Panc1 (cell line): ENCODE measurements around the gene NOTCH4. TPM values are rescaled to one million over a fixed set of nuclear protein-coding genes. Genes with fewer than 3 reads are reported as not detected.
A peak's percentile ranks its signal among the peaks of the same experiment; 100 is the strongest.
"Not testable (repeated sequence)": the region's sequence is repeated elsewhere in the genome, so short reads cannot be mapped to it uniquely, and the experiment has no call there.

Experiments used
- ATAC-seq: fragments of 200-7000 bp; cut with Tn5 transposase; 2 replicates; pipeline ENCODE4 v1.9.1; 2020; ENCODE audit warnings: mild to moderate bottlenecking, moderate library complexity
- BruUV-seq: library from RNA; stranded (reverse); fragments of 400-500 nt; replicated peaks from 2 replicates; lab custom pipeline; 2021; lab: Mats Ljungman, UMichigan
- CTCF ChIA-PET: fragments of 300-600 bp; sonication (Branson Sonifier 250); formaldehyde crosslinking; loops from one replicate; lab custom pipeline; 2022; ENCODE audit warnings: antibody characterized with exemption; lab: Charles Lee
- POLR2A ChIA-PET: fragments of 300-600 bp; sonication (Branson Sonifier 250); formaldehyde crosslinking; loops from one replicate; lab custom pipeline; 2022; ENCODE audit warnings: antibody characterized with exemption; lab: Charles Lee
- DNase-seq: peaks from one replicate; pipeline ENCODE4 v3.0.0-alpha.2; 2010; ENCODE audit warnings: low read depth, low spot score
- H3K27ac ChIP-seq: 2 replicates; pipeline ENCODE4 v1.5.1; 2011; ENCODE audit warnings: mild to moderate bottlenecking, low read length, inconsistent platforms
- H3K27me3 ChIP-seq: fragments of 200-500 bp; sonication (Bioruptor generic); 2 replicates; pipeline ENCODE4 v1.6.0; 2014; ENCODE audit warnings: low read length, inconsistent platforms; ENCODE audit not compliant: control insufficient read depth, insufficient read depth
- H3K36me3 ChIP-seq: fragments of 200-500 bp; sonication (Bioruptor generic); 2 replicates; pipeline ENCODE4 v1.5.1; 2014; ENCODE audit warnings: inconsistent platforms, mild to moderate bottlenecking, low read length, moderate library complexity; ENCODE audit not compliant: control insufficient read depth, insufficient read depth
- H3K4me1 ChIP-seq: 2 replicates; pipeline ENCODE4 v1.5.1; 2011; ENCODE audit warnings: inconsistent platforms, mild to moderate bottlenecking, low read length, moderate library complexity; ENCODE audit not compliant: control insufficient read depth, insufficient read depth
- H3K4me3 ChIP-seq, 2 experiments: 2 replicates each; pipeline ENCODE4 v1.5.1; 2011 to 2012; ENCODE audit warnings: low read depth in 2 of 2, low read length in 2 of 2, mild to moderate bottlenecking in 2 of 2, inconsistent platforms in 1 of 2, moderate library complexity in 1 of 2
- H3K9me3 ChIP-seq: fragments of 200-500 bp; sonication (Bioruptor generic); 2 replicates; pipeline ENCODE4 v1.5.1; 2014; ENCODE audit warnings: low read depth, mild to moderate bottlenecking, inconsistent platforms, low read length, moderate library complexity; ENCODE audit not compliant: control insufficient read depth, insufficient read depth
- POLR2AphosphoS5 ChIP-seq: IDR thresholded peaks from 2 replicates; pipeline ENCODE4 v1.6.1; 2012; ENCODE audit warnings: mild to moderate bottlenecking, low read depth, low read length, moderate library complexity
- SIN3A ChIP-seq: IDR thresholded peaks from 2 replicates; pipeline ENCODE4 v1.6.1; 2012; ENCODE audit warnings: low read depth, mild to moderate bottlenecking, low read length, moderate library complexity, borderline replicate concordance; ENCODE audit not compliant: insufficient read depth
- TCF7L2 ChIP-seq: IDR thresholded peaks from 2 replicates; pipeline ENCODE4 v1.6.1; 2011; ENCODE audit warnings: mild to moderate bottlenecking, low read depth, low read length, inconsistent platforms
- in situ Hi-C: cut with HindIII; loops from 2 replicates; pipeline ENCODE4 v1.10.0; 2016; ENCODE audit warnings: low sequenced_read_pairs, low pct_unique_long_range_greater_than_20kb
- intact Hi-C: fragments of 100-400 bp; cut with micrococcal nuclease; formaldehyde crosslinking; loops from one replicate; pipeline ENCODE4 v1.10.0; 2022; ENCODE audit not compliant: unreplicated experiment
- total RNA-seq: library from RNA; stranded (reverse); gene quantifications from one replicate; pipeline ENCODE4 v1.2.1, GENCODE V29; 2021; ENCODE audit not compliant: unreplicated experiment
- TF ChIP-seq, protein P1 (sequence below), 2 experiments: IDR thresholded peaks; 2 replicates each; pipeline ENCODE4 v1.6.1; 2011 to 2012; ENCODE audit warnings: low read depth in 2 of 2, control low read depth in 1 of 2, low read length in 1 of 2, mild to moderate bottlenecking in 1 of 2, moderate library complexity in 1 of 2; ENCODE audit not compliant: insufficient read depth in 1 of 2
- TF ChIP-seq, protein P2 (sequence below): fragments of 450-650 bp; IDR thresholded peaks from 2 replicates; pipeline ENCODE4 v1.5.1; 2017; ENCODE audit warnings: mild to moderate bottlenecking

NOTCH4 gene
- total RNA-seq, 1 experiment from 2014 or later, result 2.0 TPM

DNA sequence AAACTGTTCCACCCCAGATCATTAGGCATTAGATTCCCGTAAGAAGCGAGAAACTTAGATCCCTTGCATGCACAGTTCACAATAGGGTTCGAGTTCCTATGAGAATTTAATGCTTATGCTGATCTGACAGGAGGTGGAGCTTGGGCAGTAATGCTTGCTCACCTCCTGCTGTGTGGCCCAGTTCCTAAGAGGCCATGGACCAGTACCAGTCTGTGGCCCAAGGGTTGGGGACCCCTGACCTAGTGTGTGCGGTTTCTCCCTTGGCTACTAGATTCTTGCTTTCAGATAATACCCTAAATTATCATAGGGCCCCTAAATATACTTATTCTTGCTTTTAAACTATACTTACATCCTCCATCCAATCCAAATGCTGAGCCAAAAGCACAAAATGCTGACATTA lies 29.5 kb downstream of the NOTCH4 start:
- intact Hi-C loops, result loop anchor here (10.0 kb wide), 1 partner anchor 80 kb away; no protein-coding TSS in a partner anchor
- DNase-seq (no peak), ATAC-seq (no peak)
- CTCF ChIA-PET, result interaction anchor here (0.6 kb wide), 1 partner anchor 9 kb away, joined by 7 read pairs; no protein-coding TSS in a partner anchor
- H3K27me3 ChIP-seq, result no peaks in the 10 kb centered on the region
- in situ Hi-C loops, result no loop called here
- BruUV-seq, result no TSS peak
- H3K4me3 ChIP-seq, result no peak overlapping the region
- peaks cover 36% of the 10 kb centered on the region for H3K4me1 ChIP-seq
- peak overlapping the region; percentile 99; the same call in 1 of the 2 replicates for H3K27ac ChIP-seq
- H3K9me3 ChIP-seq, result no peaks in the 10 kb centered on the region
- H3K36me3 ChIP-seq, result no peaks in the 10 kb centered on the region; the same call in 1 of the 2 replicates
- POLR2A ChIA-PET, result no interaction called here
- TF ChIP-seq TCF7L2 (no peak), SIN3A (no peak)

DNA sequence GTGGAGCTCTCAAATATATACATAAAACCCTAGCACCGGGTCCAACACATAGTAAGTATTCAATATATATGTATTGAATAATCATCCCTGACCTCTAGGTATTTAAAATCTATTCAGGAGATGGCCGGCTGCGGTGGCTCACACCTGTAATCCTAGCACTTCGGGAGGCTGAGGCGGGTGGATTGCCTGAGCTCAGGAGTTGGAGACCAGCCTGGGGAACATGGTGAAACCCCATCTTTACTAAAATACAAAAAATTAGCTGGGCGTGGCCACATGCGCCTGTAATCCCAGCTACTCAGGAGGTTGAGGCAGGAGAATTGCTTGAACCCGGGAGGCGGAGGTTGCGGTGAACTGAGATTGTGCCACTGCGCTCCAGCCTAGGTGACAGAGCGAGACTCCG lies 30.8 kb downstream of the NOTCH4 start:
- BruUV-seq, H3K27me3 ChIP-seq, H3K36me3 ChIP-seq, POLR2A ChIA-PET, in situ Hi-C loops, H3K4me3 ChIP-seq, DNase-seq, CTCF ChIA-PET, H3K9me3 ChIP-seq, ATAC-seq: not testable (repeated sequence)
- intact Hi-C loops, result loop anchor here (10.0 kb wide), 1 partner anchor 78 kb away; no protein-coding TSS in a partner anchor
- H3K4me1 ChIP-seq, result peaks cover 42% of the 10 kb centered on the region
- peak overlapping the region; percentile 81 for H3K27ac ChIP-seq

DNA sequence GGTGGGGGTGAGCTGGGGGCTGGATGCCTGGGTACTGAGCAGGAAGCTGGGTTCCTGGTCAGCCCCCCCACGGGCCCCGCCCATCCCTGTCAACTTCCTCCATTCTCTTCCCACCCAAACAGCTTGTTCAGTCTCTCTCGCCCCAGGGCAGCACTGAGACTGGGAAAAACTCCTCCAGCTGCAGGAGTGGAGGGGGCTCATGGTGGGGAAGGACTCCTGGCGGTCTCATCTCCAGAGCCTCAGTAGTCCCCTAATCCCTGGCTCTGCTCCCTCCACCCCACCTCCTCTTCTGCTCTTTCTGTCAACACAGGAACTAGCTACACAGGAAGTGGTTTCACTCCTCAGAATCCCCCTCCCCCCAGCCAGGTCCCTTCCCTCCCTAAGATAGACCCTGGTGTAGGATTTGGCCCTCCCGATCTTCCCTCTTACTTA lies 31.2 kb downstream of the NOTCH4 start, which contains the start of gene GPSM3:
Gene GPSM3 (minus strand): TSS at position 36 of the 432 bp plus-strand sequence. CDS start 130 bp downstream, outside the sequence.
- no peak for DNase-seq
- in situ Hi-C loops, result no loop called here
- ChIA-PET POLR2A (no interaction called here), CTCF (no interaction called here)
- ATAC-seq, result no peak
- no peaks in the 10 kb centered on the region; the same call in 1 of the 2 replicates for H3K36me3 ChIP-seq
- TF ChIP-seq, protein P1, sequence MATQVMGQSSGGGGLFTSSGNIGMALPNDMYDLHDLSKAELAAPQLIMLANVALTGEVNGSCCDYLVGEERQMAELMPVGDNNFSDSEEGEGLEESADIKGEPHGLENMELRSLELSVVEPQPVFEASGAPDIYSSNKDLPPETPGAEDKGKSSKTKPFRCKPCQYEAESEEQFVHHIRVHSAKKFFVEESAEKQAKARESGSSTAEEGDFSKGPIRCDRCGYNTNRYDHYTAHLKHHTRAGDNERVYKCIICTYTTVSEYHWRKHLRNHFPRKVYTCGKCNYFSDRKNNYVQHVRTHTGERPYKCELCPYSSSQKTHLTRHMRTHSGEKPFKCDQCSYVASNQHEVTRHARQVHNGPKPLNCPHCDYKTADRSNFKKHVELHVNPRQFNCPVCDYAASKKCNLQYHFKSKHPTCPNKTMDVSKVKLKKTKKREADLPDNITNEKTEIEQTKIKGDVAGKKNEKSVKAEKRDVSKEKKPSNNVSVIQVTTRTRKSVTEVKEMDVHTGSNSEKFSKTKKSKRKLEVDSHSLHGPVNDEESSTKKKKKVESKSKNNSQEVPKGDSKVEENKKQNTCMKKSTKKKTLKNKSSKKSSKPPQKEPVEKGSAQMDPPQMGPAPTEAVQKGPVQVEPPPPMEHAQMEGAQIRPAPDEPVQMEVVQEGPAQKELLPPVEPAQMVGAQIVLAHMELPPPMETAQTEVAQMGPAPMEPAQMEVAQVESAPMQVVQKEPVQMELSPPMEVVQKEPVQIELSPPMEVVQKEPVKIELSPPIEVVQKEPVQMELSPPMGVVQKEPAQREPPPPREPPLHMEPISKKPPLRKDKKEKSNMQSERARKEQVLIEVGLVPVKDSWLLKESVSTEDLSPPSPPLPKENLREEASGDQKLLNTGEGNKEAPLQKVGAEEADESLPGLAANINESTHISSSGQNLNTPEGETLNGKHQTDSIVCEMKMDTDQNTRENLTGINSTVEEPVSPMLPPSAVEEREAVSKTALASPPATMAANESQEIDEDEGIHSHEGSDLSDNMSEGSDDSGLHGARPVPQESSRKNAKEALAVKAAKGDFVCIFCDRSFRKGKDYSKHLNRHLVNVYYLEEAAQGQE (IDR thresholded peaks at IDR 0.05; ENCODE audit: insufficient read depth in 1 of 2, low read depth in 2 of 2, low read length in 1 of 2), result no peak
- TF ChIP-seq TCF7L2, result no peak
- no peak for TF ChIP-seq POLR2AphosphoS5
- TF ChIP-seq SIN3A, result no peak
- TF ChIP-seq, protein P2, sequence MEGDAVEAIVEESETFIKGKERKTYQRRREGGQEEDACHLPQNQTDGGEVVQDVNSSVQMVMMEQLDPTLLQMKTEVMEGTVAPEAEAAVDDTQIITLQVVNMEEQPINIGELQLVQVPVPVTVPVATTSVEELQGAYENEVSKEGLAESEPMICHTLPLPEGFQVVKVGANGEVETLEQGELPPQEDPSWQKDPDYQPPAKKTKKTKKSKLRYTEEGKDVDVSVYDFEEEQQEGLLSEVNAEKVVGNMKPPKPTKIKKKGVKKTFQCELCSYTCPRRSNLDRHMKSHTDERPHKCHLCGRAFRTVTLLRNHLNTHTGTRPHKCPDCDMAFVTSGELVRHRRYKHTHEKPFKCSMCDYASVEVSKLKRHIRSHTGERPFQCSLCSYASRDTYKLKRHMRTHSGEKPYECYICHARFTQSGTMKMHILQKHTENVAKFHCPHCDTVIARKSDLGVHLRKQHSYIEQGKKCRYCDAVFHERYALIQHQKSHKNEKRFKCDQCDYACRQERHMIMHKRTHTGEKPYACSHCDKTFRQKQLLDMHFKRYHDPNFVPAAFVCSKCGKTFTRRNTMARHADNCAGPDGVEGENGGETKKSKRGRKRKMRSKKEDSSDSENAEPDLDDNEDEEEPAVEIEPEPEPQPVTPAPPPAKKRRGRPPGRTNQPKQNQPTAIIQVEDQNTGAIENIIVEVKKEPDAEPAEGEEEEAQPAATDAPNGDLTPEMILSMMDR, result no peak
- no peak within 1 kb of the TSS for H3K4me3 ChIP-seq
- H3K27ac ChIP-seq, result peak within 1 kb of the TSS; percentile 94
- no peaks in the 10 kb centered on the region for H3K9me3 ChIP-seq
- H3K27me3 ChIP-seq, result no peaks in the 10 kb centered on the region
- intact Hi-C loops, result loop anchor here (10.0 kb wide), 1 partner anchor 78 kb away; no protein-coding TSS in a partner anchor
- no TSS peak for BruUV-seq
- H3K4me1 ChIP-seq, result peaks cover 42% of the 10 kb centered on the region
